MM.1S (cell line): Measurements from ENCODE around the gene TM4SF18.

Source experiments
- DNase-seq: peaks from one replicate; pipeline ENCODE4 v3.0.0-alpha.2; 2015
- H2AFZ ChIP-seq: fragments of 300-600 bp; sonication (generic); 2 replicates; pipeline ENCODE4 v1.6.0; 2016; ENCODE audit warnings: antibody characterized with exemption, low read length
- H3F3A ChIP-seq: fragments of 300-600 bp; sonication (generic); 2 replicates; pipeline ENCODE4 v1.6.1; 2016; ENCODE audit warnings: mild to moderate bottlenecking, antibody characterized with exemption, low read length, moderate library complexity, mixed read lengths; ENCODE audit not compliant: insufficient read depth
- H3K27ac ChIP-seq: fragments of 300-600 bp; sonication (generic); 2 replicates; pipeline ENCODE4 v1.5.1; 2016; ENCODE audit warnings: mild to moderate bottlenecking, low read length
- H3K27me3 ChIP-seq: fragments of 300-600 bp; sonication (generic); replicated peaks from 2 replicates; pipeline ENCODE4 v1.6.0; 2016; ENCODE audit warnings: low read length; ENCODE audit not compliant: insufficient read depth
- H3K36me3 ChIP-seq: fragments of 300-600 bp; sonication (generic); replicated peaks from 2 replicates; pipeline ENCODE4 v1.6.1; 2016; ENCODE audit warnings: mild to moderate bottlenecking, low read length, mixed read lengths; ENCODE audit not compliant: insufficient read depth
- H3K4me1 ChIP-seq: fragments of 300-600 bp; sonication (generic); 2 replicates; pipeline ENCODE4 v1.6.1; 2016; ENCODE audit warnings: low read length, mixed read lengths
- H3K4me2 ChIP-seq: fragments of 300-600 bp; sonication (generic); 2 replicates; pipeline ENCODE4 v1.6.0; 2016; ENCODE audit warnings: low read depth, low read length
- H3K4me3 ChIP-seq: fragments of 300-600 bp; sonication (generic); 2 replicates; pipeline ENCODE4 v1.5.1; 2016; ENCODE audit warnings: low read length, mixed read lengths
- H3K79me2 ChIP-seq: fragments of 300-600 bp; sonication (generic); 2 replicates; pipeline ENCODE4 v1.6.1; 2016; ENCODE audit warnings: mixed run types, low read length, mixed read lengths
- H3K9ac ChIP-seq: fragments of 300-600 bp; sonication (generic); 2 replicates; pipeline ENCODE4 v1.6.1; 2016; ENCODE audit warnings: low read length, mixed read lengths
- H3K9me2 ChIP-seq: fragments of 300-600 bp; sonication (generic); replicated peaks from 2 replicates; pipeline ENCODE4 v1.6.1; 2016; ENCODE audit warnings: mild to moderate bottlenecking, low read length, mixed read lengths; ENCODE audit not compliant: insufficient read depth
- H3K9me3 ChIP-seq: fragments of 300-600 bp; sonication (generic); replicated peaks from 2 replicates; pipeline ENCODE4 v1.6.1; 2016; ENCODE audit warnings: mild to moderate bottlenecking, low read length, mixed read lengths; ENCODE audit not compliant: insufficient read depth
- H4K20me1 ChIP-seq: fragments of 300-600 bp; sonication (generic); 2 replicates; pipeline ENCODE4 v1.6.1; 2016; ENCODE audit warnings: mild to moderate bottlenecking, low read length, moderate library complexity, mixed read lengths; ENCODE audit not compliant: insufficient read depth
- EZH2 ChIP-seq: fragments of 300-600 bp; sonication (generic); optimal IDR thresholded peaks from 2 replicates; pipeline ENCODE3; 2017; ENCODE audit warnings: low read depth, mild to moderate bottlenecking, antibody characterized with exemption, low read length, mixed read lengths
- EZH2phosphoT487 ChIP-seq: fragments of 300-600 bp; sonication (generic); IDR thresholded peaks from 2 replicates; pipeline ENCODE4 v1.6.1; 2018; ENCODE audit warnings: antibody characterized with exemption, low read length
- TF ChIP-seq, protein P1 (sequence below): fragments of 300-600 bp; sonication (generic); IDR thresholded peaks from 2 replicates; pipeline ENCODE4 v1.5.1; 2016; ENCODE audit warnings: antibody characterized with exemption, low read length, mixed read lengths

TM4SF18 gene

DNA sequence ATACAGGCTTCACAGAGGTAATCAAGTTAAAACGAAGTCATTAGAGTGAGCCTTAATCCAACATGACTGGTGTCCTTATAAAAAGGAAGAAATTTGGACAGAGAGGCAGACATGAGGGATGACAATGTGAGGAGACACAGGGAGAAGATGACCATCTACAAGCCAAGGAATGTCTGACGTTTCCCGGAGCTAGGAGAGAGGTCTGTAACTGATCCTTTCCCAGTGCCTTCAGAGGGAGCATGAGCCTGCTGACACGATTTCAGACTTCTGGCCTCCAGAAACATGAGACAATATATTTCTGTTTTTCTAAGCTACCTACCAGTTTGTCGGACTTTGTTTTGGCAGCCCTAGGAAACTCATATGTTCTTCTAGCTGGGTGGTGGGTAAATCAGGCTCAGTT, 28.9 kb upstream of the TM4SF18 start:
- no peak for TF ChIP-seq EZH2
- TF ChIP-seq, protein P1, sequence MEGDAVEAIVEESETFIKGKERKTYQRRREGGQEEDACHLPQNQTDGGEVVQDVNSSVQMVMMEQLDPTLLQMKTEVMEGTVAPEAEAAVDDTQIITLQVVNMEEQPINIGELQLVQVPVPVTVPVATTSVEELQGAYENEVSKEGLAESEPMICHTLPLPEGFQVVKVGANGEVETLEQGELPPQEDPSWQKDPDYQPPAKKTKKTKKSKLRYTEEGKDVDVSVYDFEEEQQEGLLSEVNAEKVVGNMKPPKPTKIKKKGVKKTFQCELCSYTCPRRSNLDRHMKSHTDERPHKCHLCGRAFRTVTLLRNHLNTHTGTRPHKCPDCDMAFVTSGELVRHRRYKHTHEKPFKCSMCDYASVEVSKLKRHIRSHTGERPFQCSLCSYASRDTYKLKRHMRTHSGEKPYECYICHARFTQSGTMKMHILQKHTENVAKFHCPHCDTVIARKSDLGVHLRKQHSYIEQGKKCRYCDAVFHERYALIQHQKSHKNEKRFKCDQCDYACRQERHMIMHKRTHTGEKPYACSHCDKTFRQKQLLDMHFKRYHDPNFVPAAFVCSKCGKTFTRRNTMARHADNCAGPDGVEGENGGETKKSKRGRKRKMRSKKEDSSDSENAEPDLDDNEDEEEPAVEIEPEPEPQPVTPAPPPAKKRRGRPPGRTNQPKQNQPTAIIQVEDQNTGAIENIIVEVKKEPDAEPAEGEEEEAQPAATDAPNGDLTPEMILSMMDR, result no peak
- TF ChIP-seq EZH2phosphoT487, result no peak
- no peaks in the 10 kb centered on the region for H3K79me2 ChIP-seq
- H3K4me1 ChIP-seq, result no peaks in the 10 kb centered on the region
- H3K27me3 ChIP-seq, result no peaks in the 10 kb centered on the region
- H3K9me3 ChIP-seq, result no peaks in the 10 kb centered on the region
- no peak overlapping the region for H3K4me3 ChIP-seq
- H3K4me2 ChIP-seq, result no peak overlapping the region
- no peaks in the 10 kb centered on the region for H3K9me2 ChIP-seq
- no peaks in the 10 kb centered on the region for H3K36me3 ChIP-seq
- no peaks in the 10 kb centered on the region for H3F3A ChIP-seq
- no peaks in the 10 kb centered on the region for H4K20me1 ChIP-seq
- no peak overlapping the region for H3K27ac ChIP-seq
- no peak overlapping the region for H3K9ac ChIP-seq
- H2AFZ ChIP-seq, result no peak overlapping the region
- DNase-seq, result no peak

DNA sequence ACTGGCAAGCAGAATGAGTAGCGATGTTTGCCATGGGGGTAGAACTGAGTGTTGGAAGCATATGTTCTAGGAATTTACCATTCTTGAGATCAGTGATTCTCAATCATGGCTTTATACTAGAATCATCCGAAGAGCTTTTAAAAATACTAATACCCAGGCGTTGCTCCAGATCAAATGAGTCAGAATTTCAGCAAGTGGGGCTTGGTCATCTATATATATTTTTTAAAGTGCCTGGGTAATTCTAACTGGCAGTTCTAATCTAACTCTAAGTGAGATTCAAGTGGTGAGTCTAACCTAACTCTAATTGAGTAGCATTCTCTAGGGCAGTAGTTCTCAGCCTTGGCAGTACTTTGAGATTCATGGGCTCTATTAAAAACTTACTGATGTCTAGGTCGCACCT, 23.2 kb upstream of the TM4SF18 start:
- Histone ChIP-seq H3K4me2 (no peak overlapping the region), H3K9me3 (no peaks in the 10 kb centered on the region), H3K79me2 (no peaks in the 10 kb centered on the region), H3K27me3 (no peaks in the 10 kb centered on the region), H3K9me2 (no peaks in the 10 kb centered on the region), H4K20me1 (no peaks in the 10 kb centered on the region), H3K27ac (no peak overlapping the region), H2AFZ (no peak overlapping the region), H3K36me3 (no peaks in the 10 kb centered on the region), H3K4me1 (no peaks in the 10 kb centered on the region), H3K9ac (no peak overlapping the region), H3F3A (no peaks in the 10 kb centered on the region), H3K4me3 (no peak overlapping the region)
- no peak for DNase-seq
- TF ChIP-seq EZH2 (no peak), EZH2phosphoT487 (no peak)
- TF ChIP-seq, protein P1, result no peak

- H3K79me2 ChIP-seq, result no peaks in the 10 kb centered on the region
- H3K4me3 ChIP-seq, result no peak overlapping the region
- H3K36me3 ChIP-seq, result no peaks in the 10 kb centered on the region
- H3K27ac ChIP-seq, result no peak overlapping the region
- no peaks in the 10 kb centered on the region for H4K20me1 ChIP-seq
- H3F3A ChIP-seq, result no peaks in the 10 kb centered on the region
- H2AFZ ChIP-seq, result no peak overlapping the region
- H3K4me2 ChIP-seq, result no peak overlapping the region
- TF ChIP-seq EZH2 (no peak), EZH2phosphoT487 (no peak)
- TF ChIP-seq, protein P1, result no peak
- no peaks in the 10 kb centered on the region for H3K27me3 ChIP-seq
- H3K9me3 ChIP-seq, result no peaks in the 10 kb centered on the region
- no peaks in the 10 kb centered on the region for H3K4me1 ChIP-seq
- H3K9me2 ChIP-seq, result no peaks in the 10 kb centered on the region
- no peak for DNase-seq
- H3K9ac ChIP-seq, result no peak overlapping the region
These were observed 22.7 kb upstream of the TM4SF18 start for GRCh38 chr3:149356044-149356592.
